ENCODE measurements around the gene LRMDA.

Gene LRMDA

GRCh38 chr10:76231286-76231934 lies 800.0 kb downstream of the LRMDA start:
- DNase-seq (ENCODE audit: low read depth in 1 of 2, low spot score in 1 of 2), result no peak

DNA sequence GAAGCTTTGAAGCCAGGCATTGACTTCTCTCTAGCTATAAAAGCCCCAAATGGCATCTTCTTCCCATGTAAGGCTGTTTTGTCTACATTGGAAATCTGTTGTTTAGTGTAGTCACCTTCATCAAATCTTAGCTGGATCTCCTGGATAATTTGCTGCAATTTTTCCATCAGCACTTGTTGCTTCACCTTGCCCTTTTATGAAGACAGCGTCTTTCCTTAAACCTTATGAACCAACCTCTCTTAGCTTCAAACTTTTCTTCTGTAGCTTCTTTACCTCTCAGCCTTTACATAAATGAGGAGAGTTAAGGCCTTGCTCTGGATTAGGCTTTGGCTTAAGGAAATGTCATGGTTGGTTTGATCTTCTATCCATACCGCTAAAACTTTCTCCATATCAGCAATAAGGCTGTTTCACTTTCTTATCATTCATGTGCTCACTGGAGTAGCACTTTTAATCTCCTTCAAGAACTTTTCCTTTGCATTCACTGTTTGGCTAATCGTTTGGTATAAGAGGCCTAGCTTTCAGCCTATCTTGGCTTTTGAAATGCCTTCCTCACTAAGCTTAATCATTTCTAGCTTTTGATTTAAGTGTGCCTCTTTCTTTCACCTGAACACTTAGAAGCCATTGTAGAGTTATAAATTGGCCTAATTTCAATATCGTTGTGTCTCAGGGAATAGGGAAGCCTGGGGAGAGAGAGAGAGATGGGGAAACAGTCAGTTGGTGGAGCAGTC lies 803.2 kb downstream of the LRMDA start:
- DNase-seq (ENCODE audit: low read depth in 1 of 2, low spot score in 1 of 2), result no peak

- no peak for DNase-seq (ENCODE audit: low read depth in 1 of 2, low spot score in 1 of 2)
These were observed 804.9 kb downstream of the LRMDA start for GRCh38 chr10:76236356-76236755.

GRCh38 chr10:76242956-76243355 lies 811.5 kb downstream of the LRMDA start:
- DNase-seq (ENCODE audit: low read depth in 1 of 2, low spot score in 1 of 2), result no peak

DNA sequence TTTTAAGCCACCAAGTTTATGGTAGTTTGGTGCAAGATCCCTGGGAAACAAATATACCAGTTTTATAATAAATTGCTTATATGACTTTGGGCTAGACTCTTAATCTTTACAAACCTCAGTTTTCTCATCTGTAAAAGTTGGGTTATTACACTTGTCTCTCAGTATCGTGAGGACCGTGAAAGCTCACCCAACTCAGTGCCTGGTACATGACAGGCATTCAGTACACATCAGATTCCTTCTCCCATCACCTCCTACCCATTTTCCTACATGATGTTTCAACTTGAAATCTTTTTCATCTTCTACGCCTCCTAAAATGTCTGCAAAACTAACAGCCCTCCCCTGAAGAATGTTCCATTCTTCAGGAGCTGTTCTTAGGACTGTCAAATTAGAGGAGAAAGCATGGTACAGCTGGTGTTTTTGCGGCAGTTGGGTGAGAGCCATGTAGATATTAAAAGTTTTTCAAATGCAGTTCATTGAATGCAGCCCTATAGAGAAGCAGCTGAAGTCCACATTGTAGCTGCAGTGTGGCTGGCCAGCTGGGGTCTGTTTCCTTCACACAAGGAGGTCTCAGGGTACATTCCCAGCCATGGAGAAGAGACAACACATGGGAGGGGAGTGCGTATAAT lies 812.8 kb downstream of the LRMDA start:
- DNase-seq (ENCODE audit: low read depth in 1 of 2, low spot score in 1 of 2), result no peak

GRCh38 chr10:76245951-76246495 lies 814.6 kb downstream of the LRMDA start:
- no peak for DNase-seq (ENCODE audit: low read depth in 1 of 2, low spot score in 1 of 2)

- no peak for DNase-seq (ENCODE audit: low read depth in 1 of 2, low spot score in 1 of 2)
These were observed 817.3 kb downstream of the LRMDA start for GRCh38 chr10:76248649-76249200.

DNA sequence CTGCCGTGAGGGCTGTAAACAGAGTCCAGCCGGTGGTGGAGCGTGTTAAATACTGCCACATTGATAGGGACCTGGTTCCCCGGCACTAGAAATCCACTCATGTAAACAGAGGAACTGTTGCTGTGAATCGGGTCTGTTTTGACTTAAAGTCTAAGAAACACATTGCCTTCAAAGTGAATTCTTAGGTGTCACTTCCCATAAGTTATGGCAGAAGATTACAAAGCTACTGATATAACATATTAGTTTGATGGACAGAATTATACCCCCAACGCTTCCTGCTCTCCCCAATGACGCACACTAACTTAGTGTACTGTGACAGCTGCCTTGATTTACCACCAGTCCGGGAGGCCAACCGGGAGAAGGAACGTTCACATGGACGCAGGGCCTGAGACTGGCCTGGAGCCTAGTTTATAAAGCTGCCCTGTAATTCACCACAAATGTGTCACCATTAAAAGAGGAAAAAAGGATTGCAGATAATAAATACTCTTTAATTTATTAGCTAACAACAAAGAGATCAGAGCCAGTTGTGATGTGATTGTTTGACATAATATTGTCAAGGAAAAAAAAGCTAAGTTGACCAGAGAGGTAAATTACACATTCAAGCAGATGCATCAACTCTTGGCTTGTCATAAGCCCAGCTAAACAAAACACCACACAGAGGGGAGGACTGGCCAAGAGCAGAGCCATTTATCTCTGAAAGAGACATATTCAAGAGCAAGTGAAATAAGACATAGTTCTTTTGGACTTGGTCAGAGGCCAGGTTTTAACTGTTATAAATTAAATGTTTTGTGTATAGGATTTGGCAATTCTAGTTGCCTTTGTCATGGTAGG lies 820.6 kb downstream of the LRMDA start:
- DNase-seq (ENCODE audit: low read depth in 1 of 2, low spot score in 1 of 2), result no peak

GRCh38 chr10:76252733-76253132 lies 821.3 kb downstream of the LRMDA start:
- no peak for DNase-seq (ENCODE audit: low read depth in 1 of 2, low spot score in 1 of 2)

DNA sequence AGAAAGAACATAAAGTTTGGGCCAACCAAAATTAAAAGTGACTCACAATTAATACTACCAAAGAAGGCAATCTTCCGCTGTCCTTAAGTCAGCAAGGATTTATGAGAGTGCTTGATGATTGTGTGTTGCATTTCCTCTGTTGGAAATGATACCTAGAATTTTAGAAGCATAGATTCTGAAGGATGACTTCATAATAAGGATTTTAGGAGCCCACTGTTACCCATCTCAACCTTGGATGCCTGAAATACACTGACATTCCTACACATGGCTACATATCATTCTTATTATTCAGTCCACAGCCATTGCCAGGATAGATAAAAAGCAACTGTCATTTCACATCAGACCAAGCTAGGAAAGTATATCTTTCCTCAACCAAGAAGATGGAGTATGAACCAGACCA lies 823.8 kb downstream of the LRMDA start:
- no peak for DNase-seq (ENCODE audit: low read depth in 1 of 2, low spot score in 1 of 2)

DNA sequence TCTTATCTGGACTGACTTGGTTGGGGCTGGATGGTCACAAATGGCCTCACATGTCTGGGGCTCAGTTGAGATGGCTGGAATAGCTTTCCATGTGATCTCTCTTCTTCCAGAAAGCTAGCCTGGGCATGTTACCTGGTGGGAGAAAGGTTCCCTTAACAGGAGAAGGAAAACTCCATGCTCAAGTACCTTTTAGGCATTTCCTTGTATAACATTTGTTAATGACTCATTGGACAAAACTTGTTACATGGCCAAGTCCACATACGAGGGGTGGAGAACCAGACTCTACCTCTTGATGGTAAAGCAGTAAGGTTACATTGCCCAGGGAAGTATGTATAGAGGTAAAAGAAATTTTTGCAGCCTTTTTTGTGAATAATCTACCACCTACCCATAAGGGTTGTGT lies 826.4 kb downstream of the LRMDA start:
- no peak for DNase-seq (ENCODE audit: low read depth in 1 of 2, low spot score in 1 of 2)

- no peak for DNase-seq (ENCODE audit: low read depth in 1 of 2, low spot score in 1 of 2)
These were observed 834.2 kb downstream of the LRMDA start for GRCh38 chr10:76265441-76266113.

DNA sequence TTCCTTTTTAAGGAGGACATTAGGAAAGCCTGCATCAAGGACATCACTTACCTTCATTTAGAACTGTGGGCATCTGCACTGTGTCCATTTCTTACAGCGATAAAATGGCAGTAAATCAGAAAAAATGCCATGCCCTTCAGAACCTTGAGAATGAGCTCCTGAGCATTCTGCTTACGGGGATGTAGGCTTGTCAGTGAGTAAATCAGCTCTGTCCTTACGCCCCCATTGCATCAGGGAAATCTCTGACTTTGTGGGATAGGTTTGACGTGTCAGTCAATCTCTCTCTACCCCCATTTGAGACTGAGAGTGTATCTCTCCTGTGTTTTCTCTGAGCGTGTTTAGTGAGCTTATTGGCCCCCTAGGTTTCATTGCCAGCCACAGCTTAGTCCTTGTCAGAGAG lies 837.1 kb downstream of the LRMDA start:
- DNase-seq (ENCODE audit: low read depth in 1 of 2, low spot score in 1 of 2), result no peak

DNA sequence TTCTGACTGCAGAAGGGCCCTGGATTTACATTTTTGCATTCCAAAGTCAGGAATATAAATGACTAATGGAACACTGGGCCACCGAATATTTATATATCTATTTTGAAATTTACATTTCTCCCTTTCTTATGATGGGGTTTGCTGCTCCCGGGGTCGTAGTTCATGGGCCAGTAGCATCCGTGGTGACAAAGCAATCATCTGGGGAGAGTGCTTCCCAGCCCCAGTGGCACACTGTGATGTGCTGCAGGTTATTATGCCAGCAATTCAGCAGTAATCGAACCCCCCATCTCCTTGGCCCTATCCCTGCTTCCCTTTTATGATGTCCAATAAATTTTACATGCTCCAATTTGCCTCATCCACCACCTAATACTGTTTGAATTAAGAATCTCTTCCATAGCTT lies 837.5 kb downstream of the LRMDA start:
- DNase-seq (ENCODE audit: low read depth in 1 of 2, low spot score in 1 of 2), result no peak

GRCh38 chr10:76270464-76270863 lies 839.0 kb downstream of the LRMDA start:
- DNase-seq (ENCODE audit: low read depth in 1 of 2, low spot score in 1 of 2), result no peak

- DNase-seq (ENCODE audit: low read depth in 1 of 2, low spot score in 1 of 2), result no peak
These were observed 843.5 kb downstream of the LRMDA start for GRCh38 chr10:76274933-76275332.

- no peak for DNase-seq (ENCODE audit: low read depth in 1 of 2, low spot score in 1 of 2)
These were observed 847.5 kb downstream of the LRMDA start for GRCh38 chr10:76278811-76279460.

DNA sequence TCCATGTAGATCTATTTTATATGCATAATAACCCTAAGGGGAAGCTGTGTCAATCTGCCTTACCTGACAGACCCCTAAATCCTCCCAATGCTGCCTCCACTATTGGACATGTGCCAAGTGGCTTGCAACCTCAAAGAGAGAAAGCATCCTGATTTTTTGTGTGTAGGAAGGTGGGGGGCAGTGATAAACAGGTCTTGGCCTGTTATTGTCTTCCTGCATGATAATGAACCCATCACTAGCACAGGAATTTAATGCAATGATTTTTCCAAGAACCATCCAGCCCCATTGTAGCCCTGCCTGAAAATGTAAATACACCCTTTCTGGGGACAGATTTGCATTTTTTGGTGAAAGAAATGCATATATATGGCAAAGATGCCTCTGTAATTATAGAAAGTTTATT lies 850.2 kb downstream of the LRMDA start:
- DNase-seq (ENCODE audit: low read depth in 1 of 2, low spot score in 1 of 2), result no peak

DNA sequence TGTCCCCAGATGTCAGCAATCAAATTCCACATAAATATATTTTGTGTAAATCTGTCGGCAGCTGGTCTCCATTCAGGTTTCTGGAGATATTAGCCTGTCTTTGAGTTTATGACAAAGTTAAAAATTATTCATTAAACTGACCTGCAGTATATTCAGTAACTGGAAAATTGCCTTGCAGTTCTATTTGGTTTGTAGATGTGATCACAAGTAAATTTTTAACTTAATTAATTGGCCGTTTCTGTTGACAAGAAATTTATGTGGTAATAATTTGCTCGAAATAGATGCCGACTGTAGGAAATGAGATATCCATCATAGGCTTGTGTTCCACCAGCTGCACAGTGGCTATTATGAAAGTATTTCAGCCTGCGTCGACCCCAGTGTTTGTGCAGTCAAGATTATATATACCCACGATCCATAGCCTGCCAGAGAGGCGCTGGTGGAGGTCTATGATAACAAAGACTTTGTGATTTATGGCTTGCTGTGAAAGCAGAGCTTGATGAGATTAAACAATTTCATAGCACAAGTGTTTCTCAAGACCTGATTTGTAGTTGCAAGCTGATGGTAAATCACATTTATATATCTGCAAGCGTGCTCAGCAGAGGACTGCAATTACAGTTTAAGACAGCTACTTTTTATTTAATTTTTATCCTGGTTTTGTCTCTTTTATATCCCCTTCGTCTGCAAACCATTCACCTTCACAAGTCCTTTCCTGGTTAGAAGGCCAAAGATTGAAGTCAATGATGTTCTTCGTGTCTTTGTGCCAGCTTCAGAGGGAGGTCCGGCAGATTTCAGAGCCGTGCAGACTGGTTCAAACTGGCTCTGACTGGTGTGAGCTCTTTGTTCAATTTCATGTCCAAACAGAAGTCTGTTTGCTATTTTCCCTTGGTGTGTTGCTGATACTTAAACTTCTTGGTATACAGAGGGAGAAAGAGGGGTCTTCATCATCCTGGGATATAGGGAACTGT lies 850.9 kb downstream of the LRMDA start:
- no peak for DNase-seq (ENCODE audit: low read depth in 1 of 2, low spot score in 1 of 2)

Data from stimulated activated CD4-positive, alpha-beta T cell treated with anti-CD3 and anti-CD28 coated beads, Interleukin-15, amount 100 ng/mL, for 1 hour (primary cell).